A673 (cell line): ENCODE results near the gene RNF125.

Experiments
- EZH2 ChIP-seq: fragments of 200-600 bp; sonication (generic); IDR thresholded peaks from 2 replicates; pipeline ENCODE4 v1.6.1; 2017; ENCODE audit warnings: borderline replicate concordance, low read depth, mild to moderate bottlenecking, mixed read lengths, antibody characterized with exemption, low read length; ENCODE audit not compliant: poor library complexity, severe bottlenecking
- TF ChIP-seq, protein P1 (sequence below): fragments of 300-800, 200-600 bp; sonication (generic); conservative IDR thresholded peaks from 2 replicates; pipeline ENCODE4 v1.5.1; 2017; ENCODE audit warnings: low read depth, mild to moderate bottlenecking, antibody characterized with exemption, low read length, moderate library complexity, mixed read lengths

DNA sequence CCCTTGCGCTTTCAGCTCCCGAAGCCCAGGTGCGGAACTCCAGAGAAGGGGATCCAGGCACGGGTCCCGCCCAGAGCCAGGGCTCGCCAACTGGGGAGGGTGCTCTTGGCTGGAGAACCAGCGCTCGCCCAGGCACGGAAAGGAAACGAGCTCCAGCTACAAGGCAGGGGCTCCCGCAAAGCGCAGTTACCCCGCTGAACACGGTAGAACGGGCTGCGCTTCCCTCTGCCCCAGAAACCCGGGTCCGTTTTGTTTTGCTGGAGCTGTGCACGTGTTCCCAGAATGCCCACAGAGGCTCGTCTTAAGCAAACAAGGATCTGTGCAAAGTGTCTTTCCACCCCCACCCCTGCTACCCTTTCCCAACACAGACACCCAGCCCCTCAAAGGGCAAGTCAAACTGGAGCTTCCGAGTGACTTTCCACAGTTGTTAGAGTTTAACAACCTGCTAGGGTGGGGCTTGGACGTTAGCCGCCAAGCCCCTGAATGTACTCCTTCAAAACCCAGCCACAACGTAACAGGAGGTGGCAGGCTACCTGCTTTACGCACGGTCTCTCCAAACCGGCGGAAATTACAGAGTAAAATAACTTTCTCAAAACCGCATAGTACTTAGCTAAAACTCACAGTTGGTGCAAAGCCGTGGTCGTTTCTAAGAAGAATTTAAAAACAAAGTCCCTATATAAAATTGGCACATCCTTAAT is 775 bp downstream of the RNF125 start:
- TF ChIP-seq, protein P1, sequence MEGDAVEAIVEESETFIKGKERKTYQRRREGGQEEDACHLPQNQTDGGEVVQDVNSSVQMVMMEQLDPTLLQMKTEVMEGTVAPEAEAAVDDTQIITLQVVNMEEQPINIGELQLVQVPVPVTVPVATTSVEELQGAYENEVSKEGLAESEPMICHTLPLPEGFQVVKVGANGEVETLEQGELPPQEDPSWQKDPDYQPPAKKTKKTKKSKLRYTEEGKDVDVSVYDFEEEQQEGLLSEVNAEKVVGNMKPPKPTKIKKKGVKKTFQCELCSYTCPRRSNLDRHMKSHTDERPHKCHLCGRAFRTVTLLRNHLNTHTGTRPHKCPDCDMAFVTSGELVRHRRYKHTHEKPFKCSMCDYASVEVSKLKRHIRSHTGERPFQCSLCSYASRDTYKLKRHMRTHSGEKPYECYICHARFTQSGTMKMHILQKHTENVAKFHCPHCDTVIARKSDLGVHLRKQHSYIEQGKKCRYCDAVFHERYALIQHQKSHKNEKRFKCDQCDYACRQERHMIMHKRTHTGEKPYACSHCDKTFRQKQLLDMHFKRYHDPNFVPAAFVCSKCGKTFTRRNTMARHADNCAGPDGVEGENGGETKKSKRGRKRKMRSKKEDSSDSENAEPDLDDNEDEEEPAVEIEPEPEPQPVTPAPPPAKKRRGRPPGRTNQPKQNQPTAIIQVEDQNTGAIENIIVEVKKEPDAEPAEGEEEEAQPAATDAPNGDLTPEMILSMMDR: no peak
- TF ChIP-seq EZH2: no peak
